HG02588 (cell line): ENCODE data around the gene TMEM179B.
A peak's percentile ranks its signal among the peaks of the same experiment; 100 is the strongest.

Source experiments
- ATAC-seq: cut with Tn5 transposase; IDR thresholded peaks from one replicate; pipeline ENCODE4 v1.9.1; 2021; ENCODE audit warnings: mild to moderate bottlenecking, moderate library complexity; ENCODE audit not compliant: unreplicated experiment

TMEM179B gene

GRCh38 chr11:62831520-62832335, 44.5 kb downstream of the TMEM179B start, which contains the start of gene STX5:
STX5 (minus strand) TSS chr11:62832051; CDS start chr11:62831243, 808 bp downstream.
- ATAC-seq: peak; percentile 79

DNA sequence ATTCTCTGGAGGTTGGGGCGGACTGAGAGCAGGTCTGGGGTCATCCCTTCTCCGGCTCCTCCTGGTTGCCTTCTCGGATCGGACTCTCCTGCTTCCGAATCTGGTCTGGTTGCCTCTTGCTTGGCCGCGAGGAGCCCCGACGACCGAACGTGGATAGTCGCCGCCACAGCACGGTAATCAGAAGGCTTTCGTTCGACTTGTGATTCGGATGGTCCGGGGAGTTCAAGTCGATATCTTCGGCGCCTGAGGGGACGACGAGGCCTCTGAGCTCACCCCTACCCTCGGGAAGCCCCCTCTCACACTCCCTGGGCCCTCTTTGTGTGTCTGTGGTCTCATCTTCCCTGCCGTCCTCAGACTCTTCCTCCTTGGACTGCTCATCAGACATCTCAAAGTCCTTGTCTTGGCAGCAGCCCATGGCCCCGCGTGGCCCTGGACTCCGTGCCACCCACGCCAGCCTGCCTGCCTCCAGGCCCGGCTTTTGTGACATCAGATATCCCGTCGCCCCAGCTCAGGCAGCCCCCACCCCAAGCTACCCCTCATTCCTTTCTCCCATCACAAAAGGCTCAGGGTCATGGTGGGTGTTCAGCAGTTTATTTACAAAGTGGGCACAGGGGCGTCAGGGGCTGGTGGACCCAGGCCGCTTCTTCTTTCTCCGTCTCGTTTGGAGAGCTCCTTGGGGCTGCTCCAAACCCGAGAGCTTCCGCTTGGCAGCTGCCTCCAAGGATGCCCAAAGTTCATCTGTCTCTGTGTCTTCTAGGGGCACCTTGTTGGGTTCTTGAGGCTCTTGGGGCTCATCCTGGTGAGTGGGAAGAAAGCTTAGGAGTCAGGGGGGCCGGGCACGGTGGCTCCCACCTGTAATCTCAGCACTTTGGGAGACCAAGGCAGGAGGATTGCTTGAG, 45.4 kb downstream of the TMEM179B start, which contains the start of gene TEX54:
Gene TEX54, minus strand, starts transcription at position 506 of the 899 bp plus-strand sequence.
- ATAC-seq: peak; percentile 14

GRCh38 chr11:62835336-62835735, 48.1 kb downstream of the TMEM179B start:
- no peak for ATAC-seq

DNA sequence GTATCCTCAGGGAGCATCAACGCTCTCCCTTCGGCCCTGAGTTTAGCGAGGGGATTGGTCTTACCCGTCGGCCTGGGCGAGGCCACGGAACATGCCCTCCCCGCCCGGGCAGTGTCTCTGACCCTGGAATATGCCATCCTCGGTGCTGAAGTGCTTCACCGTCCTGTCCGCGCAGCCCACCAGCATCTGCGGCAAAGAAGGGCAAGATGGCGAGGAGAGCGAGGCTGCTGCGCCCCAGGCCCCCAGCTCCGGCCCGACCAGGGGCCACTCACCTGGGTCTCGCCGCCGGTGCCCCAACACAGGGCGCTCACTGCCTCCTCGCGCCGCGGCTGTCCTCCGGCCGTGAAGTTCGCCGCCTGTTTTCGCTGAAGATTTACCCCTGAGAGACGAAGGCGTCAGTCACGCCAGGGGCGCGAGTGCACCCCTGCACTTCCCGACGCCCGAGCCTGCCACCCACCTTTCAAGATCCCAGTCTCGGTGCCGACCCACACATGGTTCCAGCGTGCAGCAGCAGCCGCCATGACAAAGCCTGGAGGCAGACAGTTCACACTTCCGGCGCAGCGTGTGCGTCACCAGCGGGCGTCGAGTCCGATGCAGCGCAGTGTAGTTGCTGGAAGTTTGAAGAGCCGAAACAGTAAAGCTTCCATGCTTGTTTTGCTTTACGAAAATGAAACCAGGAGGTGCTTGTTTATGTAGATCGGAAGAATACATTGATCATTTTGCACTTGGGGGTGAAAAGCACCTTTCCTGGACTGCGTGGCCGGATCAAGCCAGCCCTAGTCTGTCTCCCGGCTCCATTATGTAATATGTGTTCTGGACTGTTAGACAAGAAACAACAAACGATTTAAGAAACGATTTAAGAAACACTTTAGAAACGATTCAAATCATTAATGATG, 52.1 kb downstream of the TMEM179B start, which contains the start of gene WDR74:
Gene WDR74, minus strand, starts transcription at position 541 of the 896 bp plus-strand sequence. Its CDS starts 20 bp downstream, at position 521.
- ATAC-seq: peak; percentile 43
